Heart left ventricle (tissue), 16 donors: Measurements from ENCODE around the gene RTRAF. TPM values are rescaled to one million over a fixed set of nuclear protein-coding genes. Genes with fewer than 3 reads are reported as not detected.

Experiments used
- ATAC-seq, 4 donors: fragments of 200-7000 bp; cut with Tn5 transposase; one replicate each; pipeline ENCODE4 v1.9.1; 2020 to 2022; ENCODE audit warnings: moderate library complexity in 4 of 4, mild to moderate bottlenecking in 3 of 4, moderate number of reproducible peaks in 1 of 4
- DNase-seq, 5 donors: peaks; one replicate each; pipeline ENCODE4 v3.0.0-alpha.2; 2020
- H3K27ac ChIP-seq, 12 donors: fragments of 200-600 bp; sonication (generic) in 4 of 12; one replicate each; pipeline versions ENCODE4 v1.5.0 to v1.8.0; 2016 to 2022; ENCODE audit warnings: mild to moderate bottlenecking in 2 of 12
- H3K27me3 ChIP-seq, 9 donors: fragments of 200-600 bp; sonication (generic) in 2 of 9; one replicate each; pipeline versions ENCODE4 v1.5.1 to v1.8.0; 2016 to 2022; ENCODE audit warnings: mild to moderate bottlenecking in 3 of 9
- H3K36me3 ChIP-seq, 9 donors: fragments of 200-600 bp; sonication (generic) in 2 of 9; one replicate each; pipeline versions ENCODE4 v1.5.0 to v1.8.0; 2018 to 2022; ENCODE audit warnings: mild to moderate bottlenecking in 2 of 9
- H3K4me1 ChIP-seq, 12 donors: fragments of 200-600 bp; sonication (generic) in 4 of 12; one replicate each; pipeline versions ENCODE4 v1.5.0 to v1.8.0; 2016 to 2022; ENCODE audit warnings: mild to moderate bottlenecking in 3 of 12
- H3K4me3 ChIP-seq, 12 donors: fragments of 200-600 bp; sonication (generic) in 4 of 12; one replicate each; pipeline versions ENCODE4 v1.5.0 to v1.8.0; 2017 to 2022; ENCODE audit warnings: mild to moderate bottlenecking in 9 of 12, moderate library complexity in 4 of 12
- H3K9me3 ChIP-seq, 12 donors: fragments of 200-600 bp; sonication (generic) in 4 of 12; one replicate each; pipeline versions ENCODE4 v1.5.0 to v1.8.0; 2016 to 2022; ENCODE audit warnings: mild to moderate bottlenecking in 1 of 12
- CTCF ChIP-seq, 12 donors: fragments of 200-600 bp; sonication (generic) in 4 of 12; IDR thresholded peaks; one replicate each; pipeline versions ENCODE4 v1.5.0 to v1.8.0; 2018 to 2022; ENCODE audit warnings: antibody characterized with exemption in 12 of 12, mild to moderate bottlenecking in 5 of 12
- POLR2A ChIP-seq, 2 donors: fragments of 450-650 bp; IDR thresholded peaks; one replicate each; pipeline ENCODE4 v1.6.1; 2017; ENCODE audit warnings: antibody characterized with exemption in 2 of 2, mild to moderate bottlenecking in 2 of 2, moderate library complexity in 2 of 2
- WGBS, 4 donors: extraction: QIAGEN DNeasy Blood & Tissue Kit in 2 of 4; methylation state at CpG; one replicate each; pipeline versions ENCODE4 v1.1.5 to v1.1.7; 2013 to 2018; 5-methylcytosine and 5-hydroxymethylcytosine counted together
- intact Hi-C, 10 donors: fragments of 100-400 bp; cut with DNase I; formaldehyde crosslinking; loops; one replicate each; pipeline versions ENCODE4 v1.11.1 to v1.14.2; 2022
- polyA plus RNA-seq, 2 donors: library from polyadenylated mRNA; stranded (reverse); fragments of 200-250 nt; gene quantifications; one replicate each; pipeline ENCODE4 v1.2.3, GENCODE V29; 2013
- total RNA-seq, 9 donors: library from RNA; depleted of rRNA in 2 of 9; stranded (reverse); fragments of >200 nt in 2 of 9; fragmentation: NEBNext Ultra II Directional in 3 of 9; extraction: Animal tissue kit (Norgen Biotek cat#: 25700) in 3 of 9; gene quantifications; one replicate each; pipeline versions ENCODE4 v1.1.0 to v1.2.4, GENCODE V29; 2016 to 2023
- donor health status: ischemic (EF 13 %, LVEDD 7.1; RV severe dilation, severe dysfunction).
- donor health status: healthy with polysubstance abuse.
- donor health status: DM: no; HTN: yes; CAD: no.
- donor health status: DM: no; HTN: no; CAD: no.
- donor health status: ischemic (EF 25% LVEDD 6.9; RV normal size, moderate dysfunction).
- donor health status: ischemic (EF 25% LVEDD 5.7; RV mildly dilated, moderate dysfunction).
- donor health status: healthy.
- donor health status: DM: yes; HTN: yes; CAD: no.
- donor health status: ischemic (EF 35%, LVEDD 5.7; RV mildly dilated, moderate dysfunction).
- donor health status: nonischemic (EF 11% LVEDD 7.7; RV severe dilation, severe dysfunction).
- donor health status: DM: yes; HTN: yes; CAD: no.
- donor health status: PGD.
- donor health status: ischemic (EF 29% LVEDD 5.4; RV normal size, mild dysfunction).
- donor health status: nonischemic (EF 23%, LVEDD 6.1; RV moderate dilation, normal function).

The RTRAF gene
- total and polyA plus RNA-seq, 11 donors = 72.9 to 272 (median 193) TPM

GRCh38 chr14:51999084-51999483, 9.7 kb downstream of the RTRAF start:
- no peak for DNase-seq
- Histone ChIP-seq H3K9me3 (no peaks in the 10 kb centered on the region), H3K4me3 (no peak overlapping the region), H3K27me3 (no peaks in the 10 kb centered on the region), H3K36me3 (peaks cover 0 to 90% (median 82%) of the 10 kb centered on the region in 9 donors), H3K4me1 (peaks cover 7 to 61% (median 36%) of the 10 kb centered on the region in 12 donors), H3K27ac (peak overlapping the region in 1 of 12 donors; percentile 7)
- TF ChIP-seq POLR2A (IDR thresholded peaks at IDR 0.05) = no peak
- TF ChIP-seq CTCF (IDR thresholded peaks at IDR 0.05) = no peak
- 71 to 79% (median 73%) methylated on average over 2 of the region's 2 CpGs for WGBS, 4 donors
- intact Hi-C loops = loop anchor here in 7 of 10 donors (2.0 to 10.0 kb wide), 6 partner anchors 33 to 266 kb away; partner anchors contain the start of genes NID2 (in 3 of the 7) and PTGDR (in 1 of the 7)
- ATAC-seq = no peak

GRCh38 chr14:52000019-52000582, 10.8 kb downstream of the RTRAF start:
- 52 to 71% (median 68%) methylated on average over 3 of the region's 3 CpGs for WGBS, 4 donors
- TF ChIP-seq POLR2A (IDR thresholded peaks at IDR 0.05) (no peak), CTCF (IDR thresholded peaks at IDR 0.05) (no peak)
- peaks cover 7 to 54% (median 34%) of the 10 kb centered on the region in 12 donors for H3K4me1 ChIP-seq
- no peak overlapping the region for H3K4me3 ChIP-seq
- peak overlapping the region in 3 of 12 donors; percentile 12 to 29 (median 19) for H3K27ac ChIP-seq
- intact Hi-C loops = loop anchor here in 2 of 10 donors (5.0 kb wide), 2 partner anchors 67 to 72 kb away; partner anchors contain the start of gene NID2 (in 1 of the 2)
- H3K36me3 ChIP-seq = peaks cover 0 to 90% (median 82%) of the 10 kb centered on the region in 9 donors
- no peaks in the 10 kb centered on the region for H3K27me3 ChIP-seq
- no peaks in the 10 kb centered on the region for H3K9me3 ChIP-seq
- DNase-seq (no peak), ATAC-seq (peak in 1 of 4 donors; percentile 16)

GRCh38 chr14:52000696-52001095, 11.3 kb downstream of the RTRAF start:
- peaks cover 0 to 90% (median 82%) of the 10 kb centered on the region in 9 donors for H3K36me3 ChIP-seq
- TF ChIP-seq CTCF (IDR thresholded peaks at IDR 0.05) (no peak), POLR2A (IDR thresholded peaks at IDR 0.05) (no peak)
- H3K27me3 ChIP-seq = no peaks in the 10 kb centered on the region
- peak overlapping the region in 1 of 12 donors; percentile 19 for H3K27ac ChIP-seq
- DNase-seq (no peak), ATAC-seq (no peak)
- intact Hi-C loops = loop anchor here in 2 of 10 donors (5.0 kb wide), 2 partner anchors 67 to 72 kb away; partner anchors contain the start of gene NID2 (in 1 of the 2)
- H3K9me3 ChIP-seq = no peaks in the 10 kb centered on the region
- peaks cover 7 to 52% (median 34%) of the 10 kb centered on the region in 12 donors for H3K4me1 ChIP-seq
- WGBS, 4 donors = 39 to 53% (median 46%) methylated on average over 3 of the region's 3 CpGs
- H3K4me3 ChIP-seq = no peak overlapping the region

- intact Hi-C loops = loop anchor here in 2 of 10 donors (5.0 kb wide), 2 partner anchors 65 to 70 kb away; partner anchors contain the start of gene NID2 (in 1 of the 2)
- TF ChIP-seq CTCF (IDR thresholded peaks at IDR 0.05) (no peak), POLR2A (IDR thresholded peaks at IDR 0.05) (no peak)
- H3K27me3 ChIP-seq = no peaks in the 10 kb centered on the region
- no peak for DNase-seq
- ATAC-seq = peak; percentile 21 to 59 (median 49)
- 51 to 68% (median 65%) methylated on average over 4 of the region's 4 CpGs for WGBS, 4 donors
- H3K36me3 ChIP-seq = peaks cover 4 to 100% (median 98%) of the 10 kb centered on the region in 9 donors
- H3K4me1 ChIP-seq = peaks cover 7 to 58% (median 27%) of the 10 kb centered on the region in 12 donors
- no peaks in the 10 kb centered on the region for H3K9me3 ChIP-seq
- no peak overlapping the region for H3K4me3 ChIP-seq
- peak overlapping the region in 11 of 12 donors; percentile 21 to 79 (median 57) for H3K27ac ChIP-seq
These were observed 13.2 kb downstream of the RTRAF start for GRCh38 chr14:52002542-52002941.
